Adipocyte (in vitro differentiated cells): ENCODE measurements around the gene ZNF500.

Experiments used
- DNase-seq: peaks from one replicate; pipeline ENCODE4 v3.0.0-alpha.2; 2015; ENCODE audit warnings: low read depth
- H3K27me3 ChIP-seq: replicated peaks from 2 replicates; pipeline ENCODE4 v1.7.0; 2013; ENCODE audit warnings: mild to moderate bottlenecking, low read length, moderate library complexity; ENCODE audit not compliant: control insufficient read depth, insufficient read depth
- H3K36me3 ChIP-seq: 2 replicates; pipeline ENCODE4 v1.7.0; 2013; ENCODE audit warnings: low read length, mild to moderate bottlenecking, moderate library complexity; ENCODE audit not compliant: control insufficient read depth, insufficient read depth, severe bottlenecking
- H3K4me1 ChIP-seq: 2 replicates; pipeline ENCODE4 v1.7.0; 2013; ENCODE audit warnings: mild to moderate bottlenecking, low read length, moderate library complexity; ENCODE audit not compliant: control insufficient read depth, insufficient read depth
- H3K4me3 ChIP-seq: 2 replicates; pipeline ENCODE4 v1.7.0; 2013; ENCODE audit warnings: mild to moderate bottlenecking, low read length, moderate library complexity
- H3K9ac ChIP-seq: 2 replicates; pipeline ENCODE4 v1.7.0; 2013; ENCODE audit warnings: mild to moderate bottlenecking, low read length, moderate library complexity
- H3K9me3 ChIP-seq: 2 replicates; pipeline ENCODE4 v1.7.0; 2013; ENCODE audit warnings: mild to moderate bottlenecking, low read length, moderate library complexity; ENCODE audit not compliant: control insufficient read depth

ZNF500 gene

DNA sequence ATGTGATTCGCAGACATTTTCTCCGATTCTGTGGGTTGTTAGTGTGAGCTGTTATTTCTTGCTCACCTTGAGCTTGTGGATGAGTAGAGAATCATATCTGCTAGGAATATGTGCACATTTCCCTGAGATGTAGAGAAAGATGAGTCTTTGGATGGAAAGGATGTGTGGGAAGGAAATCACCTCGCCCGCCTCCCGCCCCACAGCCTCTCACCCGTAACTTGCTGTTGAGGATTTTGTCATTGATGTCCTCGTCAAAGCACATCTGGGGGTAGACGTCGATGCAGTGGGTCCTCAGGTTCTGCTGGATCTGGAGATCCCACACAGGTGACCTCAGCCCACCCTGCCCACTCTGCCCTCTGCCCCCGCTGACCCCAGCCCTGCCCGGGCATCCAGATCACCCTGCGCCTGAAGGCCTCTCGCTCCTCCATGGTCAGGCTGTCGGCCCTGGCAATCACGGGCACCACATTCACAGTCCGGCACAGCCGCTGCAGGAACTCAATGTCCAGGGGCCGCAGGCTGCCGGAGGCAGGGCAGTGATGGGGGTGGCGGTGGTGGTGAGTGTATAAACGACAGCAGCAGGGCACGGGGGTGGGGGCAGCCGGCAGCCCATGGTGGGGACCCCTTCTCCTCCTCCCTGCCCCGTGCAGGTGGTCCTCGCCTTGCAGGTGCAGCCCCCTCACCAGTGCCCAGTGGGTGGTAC lies 16.4 kb upstream of the ZNF500 start:
- Histone ChIP-seq H3K27me3 (no peaks in the 10 kb centered on the region), H3K36me3 (no peaks in the 10 kb centered on the region), H3K4me3 (no peak overlapping the region), H3K4me1 (no peaks in the 10 kb centered on the region), H3K9me3 (no peaks in the 10 kb centered on the region), H3K9ac (no peak overlapping the region)
- DNase-seq: no peak

DNA sequence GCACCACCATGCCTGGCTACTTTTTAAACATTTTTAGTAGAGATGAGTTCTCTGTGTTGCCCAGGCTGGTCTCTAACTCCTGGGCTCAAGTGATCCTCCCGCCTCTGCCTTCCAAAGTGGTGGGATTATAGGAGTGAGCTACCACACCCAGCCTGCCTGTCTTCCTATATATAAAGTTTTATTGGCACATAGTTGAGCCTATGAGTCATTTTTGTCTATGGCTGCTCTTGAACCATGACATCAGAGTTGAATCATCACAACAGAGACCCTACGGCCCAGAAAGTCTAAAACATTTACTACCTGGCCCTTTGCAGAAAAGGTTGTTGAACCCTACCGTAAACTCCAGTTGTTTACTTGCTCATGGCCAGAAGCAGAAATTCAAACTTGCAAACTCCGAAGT lies 13.3 kb upstream of the ZNF500 start:
- no peaks in the 10 kb centered on the region for H3K9me3 ChIP-seq
- no peaks in the 10 kb centered on the region for H3K36me3 ChIP-seq
- no peaks in the 10 kb centered on the region for H3K27me3 ChIP-seq
- no peaks in the 10 kb centered on the region for H3K4me1 ChIP-seq
- H3K4me3 ChIP-seq: no peak overlapping the region
- DNase-seq: no peak
- no peak overlapping the region for H3K9ac ChIP-seq

DNA sequence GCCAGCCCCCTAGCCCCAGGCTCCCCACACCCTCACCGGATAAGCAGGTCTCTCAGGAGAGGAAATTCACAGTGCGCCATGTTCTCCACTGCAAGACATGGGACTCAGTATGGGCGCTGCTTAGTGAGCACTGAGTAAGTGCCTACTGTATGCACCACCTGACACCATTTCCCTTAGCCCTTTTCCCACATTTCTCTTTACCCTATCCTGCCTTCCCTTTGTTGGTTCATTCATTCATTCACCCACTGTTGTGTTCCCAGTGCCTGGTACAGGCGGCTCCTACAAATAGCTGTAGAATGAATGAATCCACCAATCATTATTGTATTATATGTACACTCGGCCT lies 11.1 kb upstream of the ZNF500 start:
- Histone ChIP-seq H3K36me3 (no peaks in the 10 kb centered on the region), H3K4me3 (no peak overlapping the region), H3K4me1 (no peaks in the 10 kb centered on the region), H3K9me3 (no peaks in the 10 kb centered on the region), H3K9ac (no peak overlapping the region), H3K27me3 (no peaks in the 10 kb centered on the region)
- DNase-seq: no peak

DNA sequence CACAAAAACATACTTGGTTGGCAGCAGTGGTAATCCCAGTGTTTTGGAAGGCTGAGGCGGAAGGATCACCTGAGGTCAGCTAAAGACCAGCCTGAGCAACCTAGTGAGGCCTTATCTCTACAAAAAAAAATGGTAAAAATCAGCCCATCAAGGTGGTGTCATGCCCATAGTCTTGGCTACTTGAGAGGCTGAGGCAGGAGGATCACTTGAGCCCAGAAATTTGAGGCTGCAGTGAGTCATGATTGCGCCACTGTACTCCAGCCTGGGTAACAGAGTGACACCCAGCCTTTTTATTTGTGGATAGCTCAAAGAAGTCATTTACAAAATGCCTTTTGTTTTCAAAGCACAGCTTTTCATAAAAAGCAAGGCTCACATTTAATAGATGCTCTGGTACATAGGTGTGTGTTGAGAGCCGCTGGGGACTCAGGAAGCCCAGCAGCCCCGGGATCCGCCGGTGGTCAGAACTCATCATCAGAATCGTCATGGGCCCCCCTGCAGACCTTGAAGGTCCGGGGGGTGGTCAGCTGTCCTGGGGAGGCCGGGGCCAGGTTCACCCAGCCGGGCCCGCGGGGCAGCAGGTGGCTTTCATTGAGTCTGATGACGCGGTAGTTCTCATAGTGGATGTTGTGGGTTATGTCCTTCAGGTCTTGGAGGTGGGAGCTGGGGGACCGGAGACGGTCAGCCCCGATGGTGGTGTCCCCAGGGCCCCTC lies 10.5 kb upstream of the ZNF500 start:
- Histone ChIP-seq H3K4me1 (no peaks in the 10 kb centered on the region), H3K36me3 (no peaks in the 10 kb centered on the region), H3K27me3 (no peaks in the 10 kb centered on the region), H3K4me3 (no peak overlapping the region), H3K9ac (no peak overlapping the region), H3K9me3 (no peaks in the 10 kb centered on the region)
- no peak for DNase-seq

DNA sequence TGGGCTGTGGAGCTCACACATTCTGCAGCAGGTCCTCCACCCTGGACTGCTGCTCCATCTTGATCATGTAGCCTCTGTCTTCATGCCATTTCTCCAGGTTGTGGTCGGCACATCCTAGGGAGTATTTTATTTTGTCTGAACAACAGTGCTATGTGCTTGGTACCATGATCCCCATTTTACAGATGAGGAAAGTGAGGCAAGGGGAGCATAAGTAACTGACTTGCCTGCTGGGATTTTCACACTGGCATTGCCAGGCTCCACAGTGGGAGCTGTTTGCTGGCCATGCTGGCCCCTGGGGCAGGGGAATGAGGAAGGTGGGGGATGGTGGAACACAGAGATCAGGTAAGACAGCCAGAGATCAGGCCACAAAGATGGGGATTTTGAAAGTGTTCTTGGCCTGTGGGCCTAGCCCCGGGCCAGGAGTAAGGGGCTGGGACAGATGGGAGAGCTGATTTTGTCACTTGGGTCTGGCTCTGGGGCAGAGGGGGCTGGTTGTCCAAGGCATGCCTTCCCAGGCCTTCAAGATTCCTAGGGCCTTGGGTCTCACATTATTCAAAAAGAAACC lies 9.3 kb upstream of the ZNF500 start:
- Histone ChIP-seq H3K4me3 (no peak overlapping the region), H3K9ac (no peak overlapping the region), H3K27me3 (no peaks in the 10 kb centered on the region), H3K4me1 (no peaks in the 10 kb centered on the region), H3K36me3 (no peaks in the 10 kb centered on the region), H3K9me3 (no peaks in the 10 kb centered on the region)
- no peak for DNase-seq

DNA sequence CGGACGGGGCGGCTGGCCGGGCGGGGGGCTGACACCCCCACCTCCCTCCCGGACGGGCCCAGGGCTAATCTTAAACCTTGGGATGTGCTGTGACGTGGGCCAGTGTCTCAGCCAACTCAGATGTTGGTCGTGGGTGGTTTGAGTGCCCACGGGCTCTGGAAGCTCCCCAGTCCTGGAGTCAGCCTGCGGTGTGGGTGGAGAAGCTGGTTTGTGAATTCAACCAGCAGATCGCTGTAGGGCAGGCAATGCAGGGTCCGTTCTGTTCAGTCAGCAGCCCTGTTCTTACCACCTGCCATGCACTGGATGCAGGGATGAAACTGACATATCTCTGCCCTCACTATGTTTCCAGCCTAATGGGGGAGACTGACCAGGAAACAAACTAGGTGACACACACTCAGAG lies 8.0 kb upstream of the ZNF500 start:
- Histone ChIP-seq H3K27me3 (no peaks in the 10 kb centered on the region), H3K4me1 (no peaks in the 10 kb centered on the region), H3K4me3 (no peak overlapping the region), H3K9ac (no peak overlapping the region), H3K36me3 (no peaks in the 10 kb centered on the region), H3K9me3 (no peaks in the 10 kb centered on the region)
- DNase-seq: no peak

DNA sequence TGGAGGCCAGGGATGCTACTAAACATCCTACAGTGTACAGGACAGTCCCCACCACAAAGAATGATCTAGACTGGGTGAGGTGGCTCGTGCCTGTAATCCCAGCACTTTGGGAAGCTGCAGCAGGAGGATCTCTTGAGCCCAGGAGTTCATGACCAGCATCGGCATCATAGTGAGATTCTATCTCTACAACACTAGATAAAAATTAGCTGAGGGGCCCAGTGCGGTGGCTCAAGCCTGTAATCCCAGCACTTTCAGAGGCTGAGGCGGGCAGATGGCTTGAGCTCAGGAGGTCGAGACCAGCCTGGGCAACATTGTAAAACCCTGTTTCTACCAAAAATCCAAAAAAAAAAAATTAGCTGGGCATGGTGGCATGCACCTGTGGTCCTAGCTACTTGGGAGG lies 5.4 kb upstream of the ZNF500 start:
- Histone ChIP-seq H3K4me3 (no peak overlapping the region), H3K9me3 (no peaks in the 10 kb centered on the region)
- no peak for DNase-seq

DNA sequence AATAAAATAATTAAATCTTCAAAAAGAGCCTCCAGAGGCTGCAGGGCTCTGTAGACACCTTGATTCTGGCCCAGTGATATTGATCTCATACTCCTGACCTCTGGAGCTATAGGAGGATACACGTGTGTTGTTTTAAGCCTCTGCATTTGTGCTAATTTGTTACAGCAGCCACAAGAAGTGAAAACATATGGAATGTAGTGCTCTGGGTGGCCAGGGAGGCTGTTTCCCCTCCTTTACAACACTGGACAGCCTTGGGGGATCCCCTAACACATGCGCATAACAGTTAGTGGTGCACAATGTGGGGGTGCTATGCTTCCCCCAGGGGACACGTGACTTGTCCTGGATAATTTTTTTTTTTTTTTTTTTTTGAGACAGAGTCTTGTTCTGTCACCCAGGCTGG lies 4.7 kb upstream of the ZNF500 start:
- Histone ChIP-seq H3K9ac (no peak overlapping the region), H3K36me3 (no peaks in the 10 kb centered on the region), H3K4me3 (no peak overlapping the region), H3K9me3 (no peaks in the 10 kb centered on the region), H3K4me1 (peaks cover 9% of the 10 kb centered on the region), H3K27me3 (no peaks in the 10 kb centered on the region)
- DNase-seq: no peak

More for the DNA sequence above, 5.4 kb upstream of the ZNF500 start:
- no peaks in the 10 kb centered on the region for H3K36me3 ChIP-seq
- H3K27me3 ChIP-seq: no peaks in the 10 kb centered on the region
- peaks cover 9% of the 10 kb centered on the region for H3K4me1 ChIP-seq
- no peak overlapping the region for H3K9ac ChIP-seq

DNA sequence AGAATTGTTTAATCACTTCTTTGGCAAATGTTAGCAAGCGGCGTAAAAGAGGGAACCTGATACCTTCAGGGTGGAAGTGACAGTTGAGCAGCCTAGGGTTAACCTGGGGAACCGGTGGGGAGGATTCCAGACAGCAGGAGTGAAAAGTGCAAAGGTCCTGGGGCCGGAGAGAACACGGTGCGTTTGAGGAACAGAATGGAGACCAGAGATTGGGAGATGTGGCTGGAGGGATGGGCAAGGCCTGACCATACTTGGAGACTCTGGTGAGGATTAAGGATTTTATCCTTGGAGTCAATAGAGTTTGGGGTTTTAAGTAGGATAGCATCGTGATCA lies 2.3 kb upstream of the ZNF500 start:
- H3K36me3 ChIP-seq: peaks cover under 1% of the 10 kb centered on the region
- H3K9ac ChIP-seq: peak overlapping the region; percentile 86
- peaks cover 20% of the 10 kb centered on the region for H3K4me1 ChIP-seq
- H3K4me3 ChIP-seq: peak overlapping the region; percentile 81
- H3K27me3 ChIP-seq: no peaks in the 10 kb centered on the region
- no peaks in the 10 kb centered on the region for H3K9me3 ChIP-seq
- no peak for DNase-seq

DNA sequence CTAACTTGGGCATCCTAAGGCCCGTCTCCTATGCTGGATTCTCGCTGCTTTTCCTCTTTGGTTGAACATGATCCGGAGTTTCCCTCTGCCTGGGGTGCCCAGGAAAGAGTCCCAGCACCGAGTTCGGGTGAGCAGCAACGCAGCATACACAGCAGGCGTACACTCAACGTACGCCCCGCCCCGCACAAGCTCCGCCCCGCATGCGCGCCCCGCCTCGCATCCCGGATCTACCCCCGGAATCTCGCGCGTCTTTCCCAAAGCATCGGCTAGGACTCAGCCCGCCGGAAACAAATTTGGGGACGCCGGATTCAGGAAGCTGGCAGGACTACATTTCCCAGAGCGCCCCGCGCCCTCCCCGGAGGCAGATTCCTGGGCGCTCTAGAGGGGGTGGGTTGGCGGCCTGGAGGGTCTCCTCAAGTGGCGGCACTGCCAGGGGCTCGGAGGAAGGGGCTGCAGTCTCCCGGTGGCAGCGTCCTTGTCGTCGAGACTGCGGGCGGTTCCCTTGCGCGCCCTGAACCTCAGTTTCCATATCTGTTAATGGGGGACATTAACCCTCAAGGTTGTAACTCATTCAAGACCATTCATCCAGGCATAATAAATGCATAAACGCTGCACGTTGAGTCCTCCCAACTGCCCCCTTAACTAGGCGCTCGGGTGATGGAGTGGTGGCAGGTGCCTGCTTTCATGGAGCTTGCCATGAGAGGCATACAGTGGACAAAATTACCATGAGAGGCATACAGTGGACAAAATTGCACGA lies 1.8 kb upstream of the ZNF500 start:
- no peaks in the 10 kb centered on the region for H3K27me3 ChIP-seq
- DNase-seq: peak; percentile 99
- H3K9me3 ChIP-seq: no peaks in the 10 kb centered on the region
- peak overlapping the region; percentile 86 for H3K9ac ChIP-seq
- peaks cover 6% of the 10 kb centered on the region for H3K36me3 ChIP-seq
- H3K4me1 ChIP-seq: peaks cover 20% of the 10 kb centered on the region
- H3K4me3 ChIP-seq: peak overlapping the region; percentile 81

DNA sequence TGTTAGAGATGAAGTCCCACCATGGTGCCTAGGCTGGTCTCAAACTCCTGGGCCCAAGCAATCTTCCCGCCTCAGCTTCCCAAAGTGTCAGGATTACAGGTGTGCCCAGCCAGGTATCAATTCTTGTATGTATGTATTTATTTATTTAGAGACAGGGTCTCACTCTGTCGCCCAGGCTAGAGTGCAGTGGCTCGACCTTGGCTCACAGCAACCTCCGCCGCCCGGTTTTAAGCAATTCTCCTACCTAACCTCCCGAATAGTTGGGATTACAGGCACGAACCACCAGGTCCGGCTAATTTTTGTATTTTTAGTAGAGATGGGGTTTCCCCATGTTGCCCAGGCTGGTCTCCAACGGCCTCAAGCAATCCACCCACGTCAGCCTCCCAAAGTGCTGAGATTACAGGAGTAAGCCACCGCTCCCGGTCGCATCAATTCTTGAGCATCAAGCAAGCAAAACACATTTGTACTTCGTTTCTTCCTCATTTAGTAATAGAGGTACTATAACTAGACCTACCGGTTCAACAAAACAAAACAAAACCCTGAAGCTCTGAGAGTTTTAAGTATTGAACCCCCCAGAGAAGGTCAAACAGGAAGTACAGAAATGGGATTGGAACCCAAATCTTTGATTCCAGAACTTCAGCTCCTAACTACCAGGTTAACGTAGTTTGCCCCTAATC lies 1.0 kb upstream of the ZNF500 start:
- Histone ChIP-seq H3K9me3 (no peaks in the 10 kb centered on the region), H3K4me3 (peak overlapping the region; percentile 81), H3K9ac (peak overlapping the region; percentile 86), H3K4me1 (peaks cover 20% of the 10 kb centered on the region), H3K27me3 (no peaks in the 10 kb centered on the region), H3K36me3 (peaks cover 13% of the 10 kb centered on the region)
- DNase-seq: peak; percentile 54
